RWPE2 (cell line): ENCODE data around the gene LAMC3.

Source experiments
- ATAC-seq: fragments of 200-7000 bp; cut with Tn5 transposase; 3 replicates; pipeline ENCODE4 v1.9.1; 2021; ENCODE audit warnings: low read depth
- DNase-seq: peaks from one replicate; pipeline ENCODE4 v3.0.0-alpha.2; 2020; ENCODE audit warnings: low spot score
- H3K27ac ChIP-seq: fragments of 450-650 bp; 2 replicates; pipeline ENCODE4 v1.5.1; 2017; ENCODE audit warnings: mild to moderate bottlenecking; ENCODE audit not compliant: poor library complexity, severe bottlenecking
- H3K27me3 ChIP-seq: fragments of 250-450 bp; sonication (Bioruptor Pico); 2 replicates; pipeline ENCODE4 v1.5.1; 2021; ENCODE audit warnings: mild to moderate bottlenecking, moderate library complexity; ENCODE audit not compliant: insufficient read depth, poor library complexity, severe bottlenecking
- H3K36me3 ChIP-seq: fragments of 250-450 bp; sonication (Bioruptor Pico); 2 replicates; pipeline ENCODE4 v1.5.1; 2020; ENCODE audit warnings: low read depth, mild to moderate bottlenecking, moderate library complexity
- H3K4me1 ChIP-seq: fragments of 250-450 bp; sonication (Bioruptor Pico); 2 replicates; pipeline ENCODE4 v1.5.1; 2021; ENCODE audit warnings: mild to moderate bottlenecking, moderate library complexity; ENCODE audit not compliant: insufficient read depth, poor library complexity, severe bottlenecking
- H3K4me3 ChIP-seq: fragments of 250-450 bp; sonication (Bioruptor Pico); 2 replicates; pipeline ENCODE4 v1.5.1; 2021; ENCODE audit warnings: mild to moderate bottlenecking, moderate library complexity; ENCODE audit not compliant: severe bottlenecking
- H3K9me3 ChIP-seq: fragments of 250-450 bp; sonication (Bioruptor Pico); 2 replicates; pipeline ENCODE4 v1.5.1; 2021; ENCODE audit warnings: mild to moderate bottlenecking, moderate library complexity; ENCODE audit not compliant: severe bottlenecking
- CTCF ChIP-seq: fragments of 450-650 bp; IDR thresholded peaks from one replicate; pipeline ENCODE4 v1.5.1; 2017; ENCODE audit warnings: mild to moderate bottlenecking, moderate library complexity; ENCODE audit not compliant: poor library complexity, severe bottlenecking

Gene LAMC3

GRCh38 chr9:131017067-131017466 lies 8.1 kb downstream of the LAMC3 start:
- DNase-seq, result no peak
- no peak for TF ChIP-seq CTCF
- Histone ChIP-seq H3K4me3 (no peak overlapping the region), H3K9me3 (peaks cover 18% of the 10 kb centered on the region), H3K27me3 (no peaks in the 10 kb centered on the region), H3K36me3 (no peaks in the 10 kb centered on the region), H3K27ac (no peak overlapping the region), H3K4me1 (no peaks in the 10 kb centered on the region)
- no peak for ATAC-seq

DNA sequence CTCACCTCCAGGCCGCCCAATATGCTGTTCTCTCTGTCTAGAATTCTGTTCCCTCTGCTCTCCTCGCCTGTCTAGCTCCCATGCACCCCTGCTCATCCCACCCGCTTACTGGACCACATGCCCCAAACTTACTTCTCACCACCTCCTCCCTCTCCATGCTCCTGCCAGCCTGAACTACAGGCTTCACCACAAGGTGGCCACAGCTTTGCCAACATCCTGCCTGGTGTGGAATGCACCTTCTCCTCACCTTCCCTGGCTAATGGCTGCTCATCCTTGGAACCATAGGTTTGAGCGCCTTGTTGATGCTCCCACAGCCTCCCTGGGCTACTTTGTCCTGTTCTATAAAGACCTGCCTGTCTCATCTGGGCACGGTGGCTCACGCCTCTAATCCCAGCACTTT lies 9.6 kb downstream of the LAMC3 start:
- DNase-seq (no peak), ATAC-seq (peak; percentile 73; the same call in 2 of the 3 replicates)
- TF ChIP-seq CTCF, result peak; percentile 39
- no peaks in the 10 kb centered on the region for H3K27me3 ChIP-seq
- H3K36me3 ChIP-seq, result no peaks in the 10 kb centered on the region
- no peak overlapping the region for H3K4me3 ChIP-seq
- peaks cover 12% of the 10 kb centered on the region for H3K9me3 ChIP-seq
- no peaks in the 10 kb centered on the region for H3K4me1 ChIP-seq
- no peak overlapping the region for H3K27ac ChIP-seq

DNA sequence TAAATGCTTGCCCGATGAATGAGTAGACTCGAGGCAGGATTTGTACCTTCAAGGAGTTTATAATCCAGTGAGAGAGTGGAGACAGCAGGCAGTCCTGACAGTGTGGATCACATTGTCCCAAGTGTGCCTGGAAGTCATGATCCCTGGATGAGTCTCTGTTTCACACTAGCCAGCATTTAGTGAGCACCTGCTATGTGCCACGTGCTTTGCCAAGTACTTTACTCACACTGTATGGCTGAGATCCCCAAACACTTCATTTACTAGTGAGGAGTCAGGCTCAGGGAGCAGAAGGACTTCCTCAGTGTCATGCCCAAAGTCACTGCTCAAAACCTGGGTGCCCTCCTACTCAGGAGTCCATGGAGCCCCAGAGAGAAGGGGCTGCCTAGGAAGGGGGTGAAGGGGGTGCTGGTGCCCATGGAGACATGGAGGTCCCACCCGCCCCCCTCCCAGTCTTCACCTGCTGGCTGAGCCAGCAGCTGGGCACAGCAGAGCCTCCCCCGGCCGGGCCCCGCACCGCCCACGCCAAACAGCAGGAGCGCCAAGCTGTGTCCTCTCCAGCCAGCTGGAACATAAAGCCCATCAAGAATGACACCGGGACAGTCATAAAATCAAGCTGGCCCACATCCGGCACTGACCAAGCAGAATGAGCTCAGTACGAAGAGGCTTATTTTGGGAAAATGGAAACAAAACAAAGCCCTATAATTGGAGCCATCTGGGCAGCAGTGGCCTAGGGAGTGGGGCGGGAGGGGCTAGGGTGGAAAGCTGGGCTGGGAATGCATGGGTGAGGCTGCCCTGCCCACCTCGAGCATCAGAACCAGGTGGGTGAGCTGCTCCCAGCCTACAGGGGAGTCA lies 10.6 kb downstream of the LAMC3 start:
- ATAC-seq, result no peak
- no peak overlapping the region for H3K27ac ChIP-seq
- H3K4me1 ChIP-seq, result no peaks in the 10 kb centered on the region
- no peak overlapping the region for H3K4me3 ChIP-seq
- no peak for TF ChIP-seq CTCF
- no peak for DNase-seq
- peaks cover 9% of the 10 kb centered on the region for H3K9me3 ChIP-seq
- no peaks in the 10 kb centered on the region for H3K36me3 ChIP-seq
- H3K27me3 ChIP-seq, result no peaks in the 10 kb centered on the region

DNA sequence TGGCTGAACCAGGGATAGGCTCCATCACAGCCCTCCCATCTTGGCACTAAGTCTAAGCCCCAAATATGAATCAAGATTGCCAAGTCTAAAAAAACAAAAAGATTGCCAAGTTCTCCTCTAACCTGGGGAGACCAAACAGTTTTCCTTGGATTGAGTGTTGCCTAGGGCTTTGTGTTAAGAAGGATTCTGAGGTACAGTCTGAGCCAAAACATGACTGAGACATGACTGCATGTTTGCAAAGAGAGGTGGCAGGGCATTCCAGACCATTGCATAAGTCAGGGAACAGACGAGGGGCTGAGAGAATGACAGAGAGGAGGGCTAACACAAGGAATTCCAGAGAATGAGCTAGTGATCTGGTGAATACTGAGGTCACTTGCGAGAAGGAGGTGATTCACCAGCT lies 11.4 kb downstream of the LAMC3 start:
- H3K4me3 ChIP-seq, result no peak overlapping the region
- DNase-seq, result no peak
- peak; percentile 42; the same call in 1 of the 3 replicates for ATAC-seq

More for the DNA sequence above, 11.4 kb downstream of the LAMC3 start:
- H3K36me3 ChIP-seq, result no peaks in the 10 kb centered on the region
- H3K4me1 ChIP-seq, result no peaks in the 10 kb centered on the region
- TF ChIP-seq CTCF, result no peak
- peaks cover 9% of the 10 kb centered on the region for H3K9me3 ChIP-seq
- no peaks in the 10 kb centered on the region for H3K27me3 ChIP-seq
- H3K27ac ChIP-seq, result no peak overlapping the region
